ENCODE measurements around the gene GPR87.

DNA sequence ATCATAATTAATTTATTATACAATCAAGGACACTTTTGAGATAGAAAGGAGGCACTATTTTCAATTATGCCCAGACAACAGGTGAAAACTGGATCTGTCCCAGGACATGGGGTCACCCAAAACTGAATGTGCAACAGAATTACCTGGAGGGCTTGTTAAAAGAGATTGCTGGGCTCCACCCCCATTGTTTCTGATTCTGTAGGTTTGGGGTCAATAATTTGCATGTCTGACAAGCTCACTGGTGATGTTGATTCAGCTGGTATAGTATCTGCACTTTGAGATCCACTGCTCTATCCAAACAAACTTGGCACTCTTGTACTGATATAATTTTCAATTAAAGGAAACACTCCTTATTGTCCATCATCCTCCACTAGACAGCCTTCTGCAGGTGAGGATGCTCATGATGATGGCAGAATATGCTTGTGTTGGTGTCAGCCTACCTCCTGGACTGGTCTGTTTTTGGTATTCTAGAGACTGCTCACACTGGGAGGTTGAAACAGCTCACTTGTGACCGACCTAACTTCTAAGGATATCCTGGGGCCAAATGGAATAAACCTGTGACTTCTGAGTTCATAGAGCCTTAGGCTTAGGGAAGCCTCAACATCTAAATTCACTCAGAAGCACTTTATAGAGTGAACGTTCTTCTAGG lies 40.5 kb downstream of the GPR87 start:
- TF ChIP-seq, protein P1, sequence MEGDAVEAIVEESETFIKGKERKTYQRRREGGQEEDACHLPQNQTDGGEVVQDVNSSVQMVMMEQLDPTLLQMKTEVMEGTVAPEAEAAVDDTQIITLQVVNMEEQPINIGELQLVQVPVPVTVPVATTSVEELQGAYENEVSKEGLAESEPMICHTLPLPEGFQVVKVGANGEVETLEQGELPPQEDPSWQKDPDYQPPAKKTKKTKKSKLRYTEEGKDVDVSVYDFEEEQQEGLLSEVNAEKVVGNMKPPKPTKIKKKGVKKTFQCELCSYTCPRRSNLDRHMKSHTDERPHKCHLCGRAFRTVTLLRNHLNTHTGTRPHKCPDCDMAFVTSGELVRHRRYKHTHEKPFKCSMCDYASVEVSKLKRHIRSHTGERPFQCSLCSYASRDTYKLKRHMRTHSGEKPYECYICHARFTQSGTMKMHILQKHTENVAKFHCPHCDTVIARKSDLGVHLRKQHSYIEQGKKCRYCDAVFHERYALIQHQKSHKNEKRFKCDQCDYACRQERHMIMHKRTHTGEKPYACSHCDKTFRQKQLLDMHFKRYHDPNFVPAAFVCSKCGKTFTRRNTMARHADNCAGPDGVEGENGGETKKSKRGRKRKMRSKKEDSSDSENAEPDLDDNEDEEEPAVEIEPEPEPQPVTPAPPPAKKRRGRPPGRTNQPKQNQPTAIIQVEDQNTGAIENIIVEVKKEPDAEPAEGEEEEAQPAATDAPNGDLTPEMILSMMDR (conservative IDR thresholded peaks at IDR 0.05; ENCODE audit: low read length), result no peak
- no peak for TF ChIP-seq EZH2phosphoT487 (IDR thresholded peaks at IDR 0.05; ENCODE audit: borderline replicate concordance)

Data from Loucy (cell line).